ENCODE measurements around the gene NMRAL1.

NMRAL1 gene
- total RNA-seq = 20.0 to 37.2 (median 31.5) reads per million in 9 experiments

GRCh38 chr16:4474192-4474961, at the start of gene NMRAL1:
NMRAL1 (minus strand) TSS chr16:4474625; CDS start chr16:4474132, 493 bp downstream.
- Mint-ChIP-seq H3K4me3 (peak within 1 kb of the TSS; percentile 90), H3K27ac (peak within 1 kb of the TSS; percentile 89 to 95), H3K9me3 (no peaks in the 10 kb centered on the region), H3K36me3 (ENCODE audit: insufficient read depth) (peaks cover 21% of the 10 kb centered on the region), H3K27me3 (no peaks in the 10 kb centered on the region), H3K4me1 (ENCODE audit: low read depth in 2 of 2) (peaks cover 27 to 34% of the 10 kb centered on the region in 2 donors)
- ATAC-seq (replicated peaks) (peak; percentile 61), DNase-seq (peak; percentile 78 to 81 (median 78))

GRCh38 chr16:4523686-4524085, 49.3 kb upstream of the NMRAL1 start:
- H3K4me1 Mint-ChIP-seq (ENCODE audit: low read depth in 2 of 2) = peaks cover 11% of the 10 kb centered on the region in 2 donors

GRCh38 chr16:4522051-4522581, 47.7 kb upstream of the NMRAL1 start:
- no peaks in the 10 kb centered on the region for H3K9me3 Mint-ChIP-seq
- ATAC-seq (replicated peaks) (no peak), DNase-seq (no peak)
- H3K36me3 Mint-ChIP-seq (ENCODE audit: insufficient read depth) = peaks cover 4% of the 10 kb centered on the region
- no peak overlapping the region for H3K27ac Mint-ChIP-seq
- H3K27me3 Mint-ChIP-seq = no peaks in the 10 kb centered on the region
- peaks cover 14 to 16% of the 10 kb centered on the region in 2 donors for H3K4me1 Mint-ChIP-seq (ENCODE audit: low read depth in 2 of 2)
- no peak overlapping the region for H3K4me3 Mint-ChIP-seq

More at GRCh38 chr16:4523686-4524085, 49.3 kb upstream of the NMRAL1 start:
- no peak overlapping the region for H3K4me3 Mint-ChIP-seq
- H3K27me3 Mint-ChIP-seq = no peaks in the 10 kb centered on the region
- H3K9me3 Mint-ChIP-seq = no peaks in the 10 kb centered on the region
- H3K36me3 Mint-ChIP-seq (ENCODE audit: insufficient read depth) = peaks cover 4% of the 10 kb centered on the region
- DNase-seq (no peak), ATAC-seq (replicated peaks) (no peak)
- peak overlapping the region; percentile 4 to 6 for H3K27ac Mint-ChIP-seq

GRCh38 chr16:4520913-4521312, 46.5 kb upstream of the NMRAL1 start:
- peaks cover 14 to 18% of the 10 kb centered on the region in 2 donors for H3K4me1 Mint-ChIP-seq (ENCODE audit: low read depth in 2 of 2)
- DNase-seq (no peak), ATAC-seq (replicated peaks) (no peak)
- H3K36me3 Mint-ChIP-seq (ENCODE audit: insufficient read depth) = peaks cover 4% of the 10 kb centered on the region
- H3K27ac Mint-ChIP-seq = no peak overlapping the region
- no peaks in the 10 kb centered on the region for H3K27me3 Mint-ChIP-seq
- H3K9me3 Mint-ChIP-seq = no peaks in the 10 kb centered on the region
- H3K4me3 Mint-ChIP-seq = no peak overlapping the region

- H3K4me1 Mint-ChIP-seq (ENCODE audit: low read depth in 2 of 2) = peaks cover 25 to 30% of the 10 kb centered on the region in 2 donors
- ATAC-seq (replicated peaks) (no peak), DNase-seq (no peak)
- no peaks in the 10 kb centered on the region for H3K9me3 Mint-ChIP-seq
- H3K4me3 Mint-ChIP-seq = no peak overlapping the region
- peak overlapping the region; percentile 58 to 65 for H3K27ac Mint-ChIP-seq
- peaks cover 11% of the 10 kb centered on the region for H3K36me3 Mint-ChIP-seq (ENCODE audit: insufficient read depth)
- H3K27me3 Mint-ChIP-seq = no peaks in the 10 kb centered on the region
These were observed 45.0 kb upstream of the NMRAL1 start for GRCh38 chr16:4519274-4520058.

- ATAC-seq (replicated peaks) (no peak), DNase-seq (no peak)
- H3K27ac Mint-ChIP-seq = peak overlapping the region; percentile 38 to 78
- peaks cover 33 to 37% of the 10 kb centered on the region in 2 donors for H3K4me1 Mint-ChIP-seq (ENCODE audit: low read depth in 2 of 2)
- H3K4me3 Mint-ChIP-seq = peak overlapping the region in 1 of 2 donors; percentile 34
- no peaks in the 10 kb centered on the region for H3K27me3 Mint-ChIP-seq
- H3K36me3 Mint-ChIP-seq (ENCODE audit: insufficient read depth) = peaks cover 18% of the 10 kb centered on the region
- H3K9me3 Mint-ChIP-seq = no peaks in the 10 kb centered on the region
These were observed 43.6 kb upstream of the NMRAL1 start for GRCh38 chr16:4517812-4518680.

- ATAC-seq (replicated peaks) = peak; percentile 62
- Mint-ChIP-seq H3K36me3 (ENCODE audit: insufficient read depth) (peaks cover 30% of the 10 kb centered on the region), H3K9me3 (no peaks in the 10 kb centered on the region), H3K4me1 (ENCODE audit: low read depth in 2 of 2) (peaks cover 44 to 46% of the 10 kb centered on the region in 2 donors), H3K27me3 (no peaks in the 10 kb centered on the region), H3K27ac (peak overlapping the region; percentile 97), H3K4me3 (peak overlapping the region; percentile 70 to 73)
- DNase-seq = no peak
These were observed 41.3 kb upstream of the NMRAL1 start for GRCh38 chr16:4515611-4516233.

- ATAC-seq (replicated peaks) (peak; percentile 26), DNase-seq (no peak)
- H3K9me3 Mint-ChIP-seq = no peaks in the 10 kb centered on the region
- H3K36me3 Mint-ChIP-seq (ENCODE audit: insufficient read depth) = peaks cover 36% of the 10 kb centered on the region
- peak overlapping the region; percentile 70 to 73 for H3K4me3 Mint-ChIP-seq
- H3K27ac Mint-ChIP-seq = peak overlapping the region; percentile 97
- H3K27me3 Mint-ChIP-seq = no peaks in the 10 kb centered on the region
- peaks cover 44 to 50% of the 10 kb centered on the region in 2 donors for H3K4me1 Mint-ChIP-seq (ENCODE audit: low read depth in 2 of 2)
These were observed 40.2 kb upstream of the NMRAL1 start for GRCh38 chr16:4514606-4515005.

GRCh38 chr16:4513881-4514280, 39.5 kb upstream of the NMRAL1 start:
- peak overlapping the region; percentile 70 to 73 for H3K4me3 Mint-ChIP-seq

GRCh38 chr16:4513086-4513860, 38.8 kb upstream of the NMRAL1 start:
- peaks cover 49% of the 10 kb centered on the region for H3K36me3 Mint-ChIP-seq (ENCODE audit: insufficient read depth)

More at GRCh38 chr16:4513881-4514280, 39.5 kb upstream of the NMRAL1 start:
- H3K4me1 Mint-ChIP-seq (ENCODE audit: low read depth in 2 of 2) = peaks cover 44 to 50% of the 10 kb centered on the region in 2 donors
- H3K36me3 Mint-ChIP-seq (ENCODE audit: insufficient read depth) = peaks cover 43% of the 10 kb centered on the region
- no peaks in the 10 kb centered on the region for H3K9me3 Mint-ChIP-seq
- no peaks in the 10 kb centered on the region for H3K27me3 Mint-ChIP-seq
- DNase-seq (no peak), ATAC-seq (replicated peaks) (no peak)
- H3K27ac Mint-ChIP-seq = peak overlapping the region; percentile 97

GRCh38 chr16:4512473-4512872, 38.0 kb upstream of the NMRAL1 start:
- peak overlapping the region; percentile 16 to 34 for H3K4me3 Mint-ChIP-seq
- H3K27ac Mint-ChIP-seq = peak overlapping the region; percentile 94 to 97
- no peak for DNase-seq
- H3K36me3 Mint-ChIP-seq (ENCODE audit: insufficient read depth) = peaks cover 56% of the 10 kb centered on the region
- ATAC-seq (replicated peaks) = no peak
- H3K9me3 Mint-ChIP-seq = no peaks in the 10 kb centered on the region
- no peaks in the 10 kb centered on the region for H3K27me3 Mint-ChIP-seq
- H3K4me1 Mint-ChIP-seq (ENCODE audit: low read depth in 2 of 2) = peaks cover 47 to 51% of the 10 kb centered on the region in 2 donors

More at GRCh38 chr16:4513086-4513860, 38.8 kb upstream of the NMRAL1 start:
- no peaks in the 10 kb centered on the region for H3K27me3 Mint-ChIP-seq
- H3K4me3 Mint-ChIP-seq = peak overlapping the region; percentile 27 to 70
- no peak for DNase-seq
- peaks cover 40 to 47% of the 10 kb centered on the region in 2 donors for H3K4me1 Mint-ChIP-seq (ENCODE audit: low read depth in 2 of 2)
- H3K9me3 Mint-ChIP-seq = no peaks in the 10 kb centered on the region
- no peak for ATAC-seq (replicated peaks)
- H3K27ac Mint-ChIP-seq = peak overlapping the region; percentile 97

Measured in effector memory CD8-positive, alpha-beta T cell (primary cell).